Measurements from ENCODE around the gene NFASC.

GRCh38 chr1:204996981-204997380 lies 126.3 kb downstream of the NFASC start:
- TF ChIP-seq CTCF (IDR thresholded peaks at IDR 0.05) (no peak), POLR2A (IDR thresholded peaks at IDR 0.05) (no peak)

Measured in suprapubic skin (tissue), 3 donors.